Large intestine (tissue), 3 donors: Measurements from ENCODE around the gene FAM171A2. TPM values are rescaled to one million over a fixed set of nuclear protein-coding genes. Genes with fewer than 3 reads are reported as not detected.
A peak's percentile ranks its signal among the peaks of the same experiment; 100 is the strongest.
"Not testable (repeated sequence)": the region's sequence is repeated elsewhere in the genome, so short reads cannot be mapped to it uniquely, and the experiment has no call there.

Source experiments
- DNase-seq, 2 donors: peaks; one replicate each; pipeline versions ENCODE4 v3.0.0 to v3.0.0-alpha.2; 2013
- H3K27ac ChIP-seq: one replicate; pipeline ENCODE4 v1.5.1; 2013; ENCODE audit warnings: low read length
- H3K27me3 ChIP-seq: 2 replicates; pipeline ENCODE4 v1.6.1; 2013; ENCODE audit warnings: low read length; ENCODE audit not compliant: control insufficient read depth, insufficient read depth
- H3K36me3 ChIP-seq: 2 replicates; pipeline ENCODE4 v1.6.1; 2013; ENCODE audit warnings: low read length; ENCODE audit not compliant: control insufficient read depth, insufficient read depth
- H3K4me1 ChIP-seq: one replicate; pipeline ENCODE4 v1.6.1; 2013; ENCODE audit warnings: low read length; ENCODE audit not compliant: control insufficient read depth, insufficient read depth
- H3K4me3 ChIP-seq: one replicate; pipeline ENCODE4 v1.5.1; 2013; ENCODE audit warnings: low read length
- H3K9me3 ChIP-seq: one replicate; pipeline ENCODE4 v1.6.1; 2013; ENCODE audit warnings: mild to moderate bottlenecking, low read depth, low read length, moderate library complexity; ENCODE audit not compliant: control insufficient read depth
- WGBS: methylation state at CpG from one replicate; pipeline ENCODE4 v1.1.5; 2013; ENCODE audit warnings: low lambda C conversion rate; ENCODE audit not compliant: insufficient coverage; 5-methylcytosine and 5-hydroxymethylcytosine counted together
- polyA plus RNA-seq: library from polyadenylated mRNA; unstranded; fragments of 120-200 nt; gene quantifications from one replicate; pipeline ENCODE4 v1.2.1, GENCODE V29; 2013

The FAM171A2 gene
- polyA plus RNA-seq, 1 donor, result 6.5 TPM

GRCh38 chr17:44394833-44395232 is 31.2 kb upstream of the FAM171A2 start:
- Histone ChIP-seq H3K27me3 (no peaks in the 10 kb centered on the region), H3K36me3 (peaks cover 31% of the 10 kb centered on the region), H3K27ac (no peak overlapping the region), H3K4me1 (no peaks in the 10 kb centered on the region), H3K4me3 (no peak overlapping the region), H3K9me3 (no peaks in the 10 kb centered on the region)
- no CpG with 5 or more reads among the region's 2 CpGs for WGBS
- no peak for DNase-seq

GRCh38 chr17:44394112-44394511 is 30.5 kb upstream of the FAM171A2 start:
- not testable (repeated sequence) for DNase-seq, H3K4me3 ChIP-seq, H3K27ac ChIP-seq, H3K9me3 ChIP-seq, H3K4me1 ChIP-seq, H3K27me3 ChIP-seq
- peaks cover 25% of the 10 kb centered on the region for H3K36me3 ChIP-seq
- no CpG with 5 or more reads among the region's 9 CpGs for WGBS

- Histone ChIP-seq H3K4me3 (no peak overlapping the region), H3K9me3 (peaks cover 4% of the 10 kb centered on the region), H3K36me3 (no peaks in the 10 kb centered on the region), H3K4me1 (peaks cover 7% of the 10 kb centered on the region), H3K27ac (no peak overlapping the region), H3K27me3 (peaks cover 17% of the 10 kb centered on the region)
- 81% methylated on average over 4 of the region's 10 CpGs for WGBS
- DNase-seq, result no peak
Measured at GRCh38 chr17:44390250-44390870, 26.7 kb upstream of the FAM171A2 start.

- H3K36me3 ChIP-seq, result no peaks in the 10 kb centered on the region
- no peak overlapping the region for H3K4me3 ChIP-seq
- no peak for DNase-seq
- peaks cover 23% of the 10 kb centered on the region for H3K27me3 ChIP-seq
- peaks cover 4% of the 10 kb centered on the region for H3K9me3 ChIP-seq
- peaks cover 10% of the 10 kb centered on the region for H3K4me1 ChIP-seq
- 83% methylated on average over 1 of the region's 6 CpGs for WGBS
- no peak overlapping the region for H3K27ac ChIP-seq
Measured at GRCh38 chr17:44389723-44390202, 26.1 kb upstream of the FAM171A2 start.

GRCh38 chr17:44389281-44389680 is 25.6 kb upstream of the FAM171A2 start, which contains the start of gene ITGA2B:
Gene ITGA2B, minus strand, starts transcription at chr17:44389649. Its CDS starts 176 bp downstream, at chr17:44389473.
- no CpG with 5 or more reads among the region's 1 CpG for WGBS
- H3K27me3 ChIP-seq, result peaks cover 28% of the 10 kb centered on the region
- H3K9me3 ChIP-seq, result peaks cover 7% of the 10 kb centered on the region
- H3K36me3 ChIP-seq, result no peaks in the 10 kb centered on the region
- H3K4me1 ChIP-seq, result peaks cover 13% of the 10 kb centered on the region
- no peak for DNase-seq
- no peak within 1 kb of the TSS for H3K4me3 ChIP-seq
- no peak within 1 kb of the TSS for H3K27ac ChIP-seq

GRCh38 chr17:44387804-44388203 is 24.2 kb upstream of the FAM171A2 start:
- Histone ChIP-seq H3K27ac (no peak overlapping the region), H3K36me3 (no peaks in the 10 kb centered on the region), H3K4me3 (no peak overlapping the region), H3K9me3 (peaks cover 7% of the 10 kb centered on the region), H3K27me3 (peaks cover 43% of the 10 kb centered on the region), H3K4me1 (peaks cover 13% of the 10 kb centered on the region)
- WGBS, result no CpG with 5 or more reads among the region's 2 CpGs
- DNase-seq, result no peak

GRCh38 chr17:44386182-44386525 is 22.5 kb upstream of the FAM171A2 start:
- Histone ChIP-seq H3K9me3 (peaks cover 7% of the 10 kb centered on the region), H3K4me1 (peaks cover 13% of the 10 kb centered on the region), H3K36me3 (no peaks in the 10 kb centered on the region), H3K27me3 (peaks cover 50% of the 10 kb centered on the region), H3K27ac (no peak overlapping the region), H3K4me3 (no peak overlapping the region)
- no peak for DNase-seq
- no CpG with 5 or more reads among the region's 10 CpGs for WGBS

- peak; percentile 70 to 77 for DNase-seq
- H3K36me3 ChIP-seq, result no peaks in the 10 kb centered on the region
- peaks cover 7% of the 10 kb centered on the region for H3K9me3 ChIP-seq
- peaks cover 13% of the 10 kb centered on the region for H3K4me1 ChIP-seq
- WGBS, result no CpG with 5 or more reads among the region's 68 CpGs
- no peak overlapping the region for H3K27ac ChIP-seq
- H3K4me3 ChIP-seq, result peak overlapping the region; percentile 43
- H3K27me3 ChIP-seq, result peaks cover 55% of the 10 kb centered on the region
Measured at GRCh38 chr17:44385287-44386181, 21.9 kb upstream of the FAM171A2 start.

GRCh38 chr17:44384823-44385286 is 21.2 kb upstream of the FAM171A2 start:
- Histone ChIP-seq H3K4me3 (peak overlapping the region; percentile 43), H3K36me3 (no peaks in the 10 kb centered on the region), H3K9me3 (peaks cover 7% of the 10 kb centered on the region), H3K27me3 (peaks cover 56% of the 10 kb centered on the region), H3K4me1 (peaks cover 13% of the 10 kb centered on the region), H3K27ac (no peak overlapping the region)
- WGBS, result no CpG with 5 or more reads among the region's 26 CpGs
- no peak for DNase-seq

- H3K4me1 ChIP-seq, result peaks cover 13% of the 10 kb centered on the region
- H3K27ac ChIP-seq, result no peak overlapping the region
- no CpG with 5 or more reads among the region's 29 CpGs for WGBS
- H3K9me3 ChIP-seq, result peaks cover 7% of the 10 kb centered on the region
- H3K4me3 ChIP-seq, result peak overlapping the region; percentile 43
- DNase-seq, result no peak
- peaks cover 56% of the 10 kb centered on the region for H3K27me3 ChIP-seq
- H3K36me3 ChIP-seq, result no peaks in the 10 kb centered on the region
Measured at GRCh38 chr17:44384281-44384822, 20.7 kb upstream of the FAM171A2 start.
